SIG-M5 treated with dmso at 0.1 percent for 504 hours (cell line): Measurements from ENCODE around the gene CNIH3.
"Not testable (repeated sequence)": the region's sequence is repeated elsewhere in the genome, so short reads cannot be mapped to it uniquely, and the experiment has no call there.

Source experiments
- DNase-seq: peaks from one replicate; lab custom pipeline; 2025; ENCODE audit not compliant: unreplicated experiment; lab: John Stamatoyannopoulos, UW

The CNIH3 gene

DNA sequence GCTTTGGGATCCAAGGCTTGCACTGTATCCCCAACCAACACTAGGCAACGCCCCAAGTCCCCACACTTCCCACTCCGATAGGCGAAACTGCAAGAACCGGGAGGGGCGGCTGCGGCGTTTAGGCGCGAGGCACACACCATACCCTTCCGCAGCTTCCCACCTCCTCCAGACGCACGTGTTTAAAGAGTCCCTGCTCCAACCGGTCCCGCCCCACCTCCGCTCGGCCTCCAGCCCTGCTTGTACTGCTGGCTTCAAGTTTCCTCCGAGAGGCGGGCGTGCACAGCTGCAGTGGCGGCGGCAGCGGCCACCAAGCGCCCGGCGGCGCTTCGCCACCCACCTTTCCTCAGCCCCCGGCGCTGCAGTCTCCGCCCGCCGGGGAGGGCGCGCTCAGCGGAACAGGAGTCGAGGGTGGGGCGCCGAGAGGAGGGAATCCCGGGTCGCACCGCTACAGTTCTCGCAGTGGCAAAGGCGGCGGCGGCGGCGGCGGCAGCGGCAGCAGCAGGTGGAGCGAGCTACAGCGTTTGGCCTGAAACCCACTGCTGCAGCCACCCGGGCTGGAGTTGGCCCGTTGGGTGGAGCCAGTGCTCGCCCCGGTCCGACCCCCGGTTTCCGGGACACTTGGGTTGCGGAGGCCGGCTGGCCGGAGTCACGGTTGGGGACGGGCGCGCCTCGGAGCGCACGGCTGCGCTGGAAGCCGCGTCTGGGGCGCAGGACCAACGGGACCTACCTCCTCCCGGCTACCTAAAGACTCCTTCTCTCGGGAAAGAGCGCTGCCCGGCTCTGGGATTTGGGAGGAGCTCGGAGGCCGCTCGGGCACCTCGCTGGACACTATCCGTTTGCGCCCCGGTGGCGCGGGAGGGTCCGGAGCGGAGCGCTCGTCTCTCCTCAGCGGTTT is at the start of gene CNIH3:
CNIH3 (plus strand) TSS at position 457 of the 895 bp plus-strand sequence. CDS start 858 bp downstream, outside the sequence.
- DNase-seq = peak; percentile 51

DNA sequence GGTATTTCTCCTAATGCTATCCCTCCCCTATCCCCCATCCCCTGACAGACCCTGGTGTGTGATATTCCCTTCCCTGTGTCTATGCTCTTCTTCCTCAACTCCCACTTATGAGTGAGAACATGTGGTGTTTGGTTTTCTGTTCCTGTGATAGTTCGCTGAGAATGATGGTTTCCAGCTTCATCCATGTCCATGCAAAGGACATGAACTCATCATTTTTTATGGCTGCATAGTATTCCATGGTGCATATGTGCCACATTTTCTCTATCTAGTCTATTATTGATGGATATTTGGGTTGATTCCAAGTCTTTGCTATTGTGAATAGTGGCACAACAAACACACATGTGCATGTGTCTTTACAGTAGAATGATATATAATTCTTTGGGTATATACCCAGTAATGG is 49.6 kb upstream of the CNIH3 start:
- not testable (repeated sequence) for DNase-seq

DNA sequence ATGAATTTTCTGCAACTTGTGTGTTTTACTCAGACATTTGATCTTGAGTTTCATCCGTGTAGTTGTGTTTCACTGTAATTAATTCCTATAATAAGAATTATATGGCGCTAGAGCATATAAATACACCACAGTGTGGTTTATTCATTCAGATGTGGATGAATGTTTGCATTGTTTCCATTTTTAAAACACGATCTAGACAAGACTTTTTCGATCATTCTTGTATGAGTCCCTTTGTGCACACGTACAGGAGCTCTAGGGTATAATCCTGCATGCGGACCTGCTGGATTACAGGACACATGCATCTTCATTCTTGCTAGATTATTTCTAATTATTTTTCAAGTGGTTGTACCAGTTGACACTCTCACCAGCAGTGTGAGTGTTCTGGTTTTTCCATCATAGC is 46.8 kb upstream of the CNIH3 start:
- no peak for DNase-seq

DNA sequence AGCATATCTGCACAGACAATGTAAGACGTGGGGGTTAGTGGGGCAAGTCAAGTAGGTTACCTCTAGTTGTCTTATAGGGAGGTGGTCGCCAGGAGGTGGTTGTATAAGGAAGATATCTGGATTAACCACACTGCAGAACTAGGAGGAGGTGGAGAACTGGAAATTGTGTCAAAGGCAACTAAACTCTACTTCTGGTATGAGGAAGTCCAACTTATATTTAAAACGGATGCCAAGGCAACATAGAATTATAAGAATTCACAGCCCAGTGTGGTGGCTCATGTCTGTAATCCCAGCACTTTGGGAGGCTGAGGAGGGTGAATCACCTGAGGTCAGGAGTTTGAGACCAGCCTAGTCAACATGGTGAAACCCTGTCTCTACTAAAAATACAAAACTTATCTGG is 44.1 kb upstream of the CNIH3 start:
- not testable (repeated sequence) for DNase-seq

DNA sequence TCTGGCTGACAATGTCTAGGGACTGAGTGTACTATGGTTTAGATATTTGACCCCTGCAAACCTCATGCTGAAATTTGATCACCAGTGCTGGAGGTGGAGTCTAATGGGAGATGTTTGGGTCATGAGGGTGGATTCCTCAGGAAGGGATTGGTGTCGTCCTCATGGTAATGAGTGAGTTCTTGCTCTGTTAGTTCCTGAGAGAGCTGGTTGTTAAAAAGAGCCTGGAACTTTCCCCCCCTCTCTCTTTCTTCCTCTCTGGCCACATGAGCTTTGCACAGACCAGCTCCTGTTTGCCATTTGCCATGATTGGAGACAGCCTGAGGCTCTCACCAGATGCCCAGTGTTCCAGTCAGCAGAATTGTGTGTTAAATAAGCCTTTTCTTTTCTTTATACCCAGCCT is 36.6 kb upstream of the CNIH3 start:
- DNase-seq = no peak

DNA sequence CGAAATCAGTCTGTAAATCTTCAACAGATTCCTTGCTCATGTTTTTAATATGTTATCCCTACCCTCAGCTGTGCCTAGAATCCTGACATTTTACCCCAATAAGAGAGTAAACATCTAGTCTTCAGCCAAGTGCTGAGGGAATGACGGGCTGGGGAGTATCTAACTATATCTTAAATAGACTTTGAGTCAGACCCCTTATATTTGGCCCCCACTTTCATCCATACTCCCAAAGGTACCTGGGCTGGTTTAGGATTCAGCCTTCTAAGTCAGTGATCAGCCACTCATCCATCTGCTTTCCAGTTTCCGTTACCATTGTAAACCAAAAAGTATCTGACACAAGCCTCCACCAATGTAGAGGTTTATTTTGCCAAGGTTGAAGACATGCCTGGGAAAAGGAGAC is 36.1 kb upstream of the CNIH3 start:
- DNase-seq = no peak

DNA sequence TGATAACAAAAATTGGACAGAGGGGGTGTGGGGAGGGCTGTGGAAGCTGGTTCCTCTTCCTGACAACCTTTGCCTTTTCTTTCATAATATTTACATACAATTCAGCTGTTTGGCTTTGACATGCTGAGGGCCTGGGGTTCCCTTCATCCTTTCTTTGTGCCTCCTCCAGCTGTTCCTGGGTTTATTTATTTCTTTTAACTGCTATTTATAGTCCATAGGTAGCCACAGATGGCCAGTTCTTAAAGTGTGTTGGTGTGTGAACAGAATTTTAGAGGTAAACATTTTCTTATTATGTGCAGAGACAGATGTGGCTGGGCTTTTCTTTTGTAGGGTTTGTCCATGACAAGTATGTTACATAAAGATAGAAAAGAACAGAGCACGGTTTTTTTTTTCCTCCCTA is 34.1 kb upstream of the CNIH3 start:
- no peak for DNase-seq

DNA sequence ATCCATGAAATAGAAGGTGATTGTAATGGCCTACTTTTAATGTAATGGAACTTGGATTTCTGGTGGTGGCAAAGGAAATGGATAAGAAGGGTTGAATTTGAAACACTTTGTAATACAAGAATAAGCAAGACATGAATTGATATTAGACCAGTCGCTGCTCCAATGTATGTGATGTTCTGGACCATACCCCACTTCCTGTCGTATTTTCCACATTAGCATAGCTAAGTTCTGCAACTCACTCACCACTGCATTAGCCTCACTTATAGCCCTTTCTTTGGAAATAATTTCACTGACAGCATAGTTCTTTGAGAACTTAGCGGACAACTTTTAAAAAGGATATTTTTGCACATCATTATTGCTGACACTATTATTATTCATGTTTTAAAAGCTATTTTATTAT is 32.3 kb upstream of the CNIH3 start:
- no peak for DNase-seq

DNA sequence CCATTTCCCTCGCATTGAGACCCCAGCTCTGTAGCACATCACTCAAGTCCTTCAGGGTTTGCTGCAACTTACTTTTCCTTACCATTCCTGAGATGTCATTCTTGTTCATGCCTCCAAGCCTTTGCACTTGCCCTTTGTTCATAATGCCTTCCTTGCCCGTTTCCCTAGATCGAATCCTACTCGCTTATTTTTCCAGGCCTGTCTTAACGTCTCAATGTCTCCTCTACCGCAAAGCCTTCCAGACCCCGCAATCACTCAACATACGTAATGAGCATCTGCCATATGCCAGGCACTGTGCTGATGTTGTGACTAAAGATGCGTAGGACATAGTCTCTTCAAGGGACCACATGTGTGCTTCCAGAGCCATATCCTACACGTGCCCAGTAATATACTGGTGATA is 31.1 kb upstream of the CNIH3 start:
- no peak for DNase-seq

DNA sequence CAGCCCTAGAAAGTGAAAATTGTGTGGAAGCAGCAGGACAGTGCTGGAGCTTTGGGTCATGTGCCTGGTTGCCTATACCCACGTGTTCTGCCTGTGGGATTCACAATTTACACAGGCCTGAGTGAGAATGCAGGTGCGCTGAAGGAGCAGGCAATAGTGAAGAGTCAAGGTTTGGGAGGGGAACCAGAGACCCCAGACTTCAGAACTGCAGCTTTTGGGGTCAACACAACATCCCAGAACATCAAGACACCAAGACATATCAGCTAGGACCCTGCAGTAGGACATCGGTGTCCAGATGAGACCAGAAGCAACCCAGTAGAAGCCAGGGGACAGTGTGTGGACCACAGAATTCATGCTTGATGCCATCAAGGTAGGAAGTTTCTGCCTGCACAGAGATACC is 29.1 kb upstream of the CNIH3 start:
- no peak for DNase-seq

DNA sequence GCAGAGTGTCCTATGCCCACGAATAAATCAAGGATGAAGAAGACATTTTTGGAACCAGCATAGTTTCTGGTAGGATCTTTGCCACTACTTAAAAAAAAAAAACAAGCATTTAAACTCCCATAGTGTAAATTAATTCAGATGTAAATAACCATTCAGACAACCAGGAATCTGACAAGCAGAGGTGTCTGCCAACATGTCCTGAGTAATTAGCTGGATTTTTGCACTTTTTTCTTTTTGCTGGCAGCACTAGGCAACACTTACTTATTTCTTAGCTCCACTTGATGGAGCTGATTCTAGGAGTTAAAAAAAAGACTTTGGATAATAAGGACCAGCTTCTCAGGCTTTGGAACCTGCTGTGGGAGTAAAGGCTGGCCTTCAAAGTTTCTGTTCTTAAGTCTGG is 27.6 kb upstream of the CNIH3 start:
- no peak for DNase-seq

DNA sequence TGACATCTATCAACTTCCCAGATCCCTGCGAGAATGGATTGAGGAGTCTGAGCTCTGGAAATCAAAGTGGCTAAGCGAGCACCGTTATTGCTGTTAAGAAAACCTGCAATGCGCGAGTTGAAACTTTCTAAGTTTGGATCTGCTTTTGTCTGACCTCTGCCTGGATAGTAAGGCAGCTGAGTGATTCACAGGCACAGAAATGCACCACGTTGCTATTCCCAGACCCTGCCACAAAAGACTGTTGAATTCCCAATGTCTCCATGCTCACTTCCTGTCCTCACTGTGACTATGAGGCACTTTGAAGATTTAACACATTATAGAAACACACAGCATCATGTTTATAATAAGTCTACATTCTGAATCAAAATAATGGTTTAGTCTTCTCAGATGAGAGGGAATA is 27.1 kb upstream of the CNIH3 start:
- no peak for DNase-seq

DNA sequence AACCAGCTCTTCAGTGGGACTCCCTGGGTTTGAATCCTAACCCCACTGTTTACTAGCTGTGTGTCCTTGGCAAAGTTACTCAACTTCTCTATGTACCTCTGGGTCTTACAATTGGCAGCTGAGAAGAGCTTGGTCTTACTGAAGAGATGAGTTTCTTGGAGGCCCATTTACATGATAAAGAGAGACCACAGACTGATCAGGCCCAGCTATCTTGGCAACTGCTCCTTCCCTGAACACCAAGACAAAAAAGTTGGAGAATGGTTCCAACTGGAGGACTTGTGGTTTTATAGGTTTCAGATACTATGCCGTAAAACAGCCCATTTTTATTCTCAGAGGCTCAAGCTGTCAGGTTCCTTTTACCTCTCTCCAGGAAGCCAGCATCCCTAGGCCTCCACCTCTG is 24.8 kb upstream of the CNIH3 start:
- DNase-seq = no peak

DNA sequence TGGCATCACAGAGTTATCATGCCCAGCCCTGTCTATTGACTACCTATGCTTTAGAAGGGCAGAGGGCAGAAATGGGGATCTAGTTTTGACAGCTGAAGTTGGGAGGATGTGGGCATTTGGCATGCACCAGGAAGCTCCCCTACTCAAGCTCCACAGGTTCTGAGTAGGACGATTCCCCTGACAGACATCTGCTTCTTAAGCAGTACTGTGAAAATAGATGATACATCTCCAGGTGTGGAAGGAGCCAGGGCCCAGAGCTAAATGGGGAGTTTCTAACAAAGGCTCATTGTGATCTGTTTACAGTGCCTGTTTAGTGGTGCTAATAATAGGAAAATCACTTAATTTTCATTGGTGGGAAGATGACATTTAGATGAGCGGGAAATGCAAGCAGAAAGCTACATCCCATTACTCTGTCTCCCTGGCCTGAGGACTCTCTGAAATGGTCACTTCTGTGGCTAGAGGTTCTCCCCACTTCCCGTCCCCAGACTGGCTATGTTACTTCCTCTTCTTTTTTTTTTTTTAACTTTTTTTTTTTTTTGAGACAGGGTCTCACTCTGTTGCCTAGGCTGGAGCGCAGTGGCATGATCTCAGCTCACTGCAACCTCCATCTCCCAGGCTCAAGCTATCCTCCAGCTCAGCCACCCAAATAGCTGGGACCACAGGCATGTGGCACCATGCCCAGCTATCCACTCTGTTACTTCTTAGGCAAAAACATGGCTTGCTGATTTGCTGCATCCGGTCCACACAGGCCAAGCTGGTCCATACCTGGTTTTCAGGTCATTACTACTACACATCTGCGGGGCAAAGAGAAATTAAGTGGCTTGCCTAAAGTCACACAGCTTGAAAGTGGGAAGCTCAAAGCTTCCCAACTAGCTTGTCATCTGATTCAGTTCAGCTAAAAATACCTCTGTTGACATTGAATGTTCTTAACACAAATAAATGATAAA is 23.2 kb upstream of the CNIH3 start:
- DNase-seq = peak; percentile 26

DNA sequence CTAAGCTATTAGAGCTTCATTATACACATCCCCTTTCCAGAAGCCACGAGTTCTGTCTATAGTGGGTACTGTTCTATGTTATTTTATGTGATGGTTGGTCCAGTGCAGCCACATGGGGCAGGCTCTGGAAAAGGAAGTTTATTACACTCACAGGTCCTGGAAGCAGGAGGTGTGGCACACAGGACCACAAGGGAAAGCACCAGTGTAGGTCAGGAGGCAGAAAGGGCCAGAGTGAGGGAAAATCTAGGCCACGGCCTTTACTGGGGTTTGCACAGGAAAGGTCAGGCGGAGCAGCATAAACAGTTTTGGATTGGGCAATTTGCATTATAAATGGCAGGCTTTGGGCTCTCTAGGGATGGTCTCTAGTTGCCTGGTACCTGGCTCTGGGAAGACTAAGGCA is 21.8 kb upstream of the CNIH3 start:
- DNase-seq = no peak

DNA sequence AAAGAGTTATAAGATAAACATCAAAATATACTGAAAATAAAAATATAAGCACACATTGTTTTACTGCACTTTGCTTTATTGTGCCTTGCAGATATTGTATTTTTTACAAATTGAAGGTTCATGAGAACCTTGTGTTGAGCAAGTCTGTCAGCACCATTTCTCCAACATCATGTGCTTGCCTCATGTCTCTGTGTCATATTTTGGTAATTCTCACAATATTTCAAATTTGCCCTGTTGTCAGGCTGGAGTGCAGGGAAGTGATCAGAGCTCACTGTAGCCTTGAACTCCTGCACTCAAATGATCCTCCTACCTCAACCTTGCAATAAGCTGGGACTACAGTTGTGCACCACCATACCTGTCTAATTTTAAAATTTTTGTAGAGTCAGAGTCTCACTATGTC is 21.3 kb upstream of the CNIH3 start:
- no peak for DNase-seq

DNA sequence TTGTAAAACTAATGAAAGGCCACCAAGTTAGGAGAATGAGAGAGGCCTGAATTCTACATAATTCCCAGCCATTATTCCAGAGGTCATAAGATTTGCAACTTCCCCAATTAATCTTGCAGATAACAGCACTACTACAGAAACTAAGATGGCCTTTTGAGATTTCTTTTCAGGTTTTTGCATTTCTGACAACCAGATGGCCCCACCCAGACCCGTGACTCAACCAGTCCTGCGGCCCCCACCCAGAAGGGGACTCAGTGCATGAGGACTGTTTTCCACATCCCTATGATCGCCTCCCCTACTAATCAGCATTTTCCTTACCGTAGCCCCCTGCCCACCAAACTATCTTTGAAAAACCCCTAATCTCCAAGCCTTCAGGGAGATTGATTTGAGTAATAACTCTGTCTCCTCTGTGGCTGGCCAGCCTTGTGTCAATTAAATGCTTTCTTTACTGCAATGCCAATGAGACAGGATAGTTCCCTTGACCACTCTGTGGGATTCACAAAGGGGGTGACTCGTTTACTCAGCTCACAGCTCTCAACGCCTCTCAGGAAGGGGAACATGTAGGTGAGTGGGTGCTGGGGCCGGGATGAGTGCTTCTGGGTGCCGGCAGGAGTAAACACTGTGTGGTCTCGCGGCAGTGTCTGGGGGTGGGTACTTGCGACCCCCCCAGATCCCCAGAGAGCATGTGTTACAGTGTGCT is 10.5 kb upstream of the CNIH3 start:
- no peak for DNase-seq

DNA sequence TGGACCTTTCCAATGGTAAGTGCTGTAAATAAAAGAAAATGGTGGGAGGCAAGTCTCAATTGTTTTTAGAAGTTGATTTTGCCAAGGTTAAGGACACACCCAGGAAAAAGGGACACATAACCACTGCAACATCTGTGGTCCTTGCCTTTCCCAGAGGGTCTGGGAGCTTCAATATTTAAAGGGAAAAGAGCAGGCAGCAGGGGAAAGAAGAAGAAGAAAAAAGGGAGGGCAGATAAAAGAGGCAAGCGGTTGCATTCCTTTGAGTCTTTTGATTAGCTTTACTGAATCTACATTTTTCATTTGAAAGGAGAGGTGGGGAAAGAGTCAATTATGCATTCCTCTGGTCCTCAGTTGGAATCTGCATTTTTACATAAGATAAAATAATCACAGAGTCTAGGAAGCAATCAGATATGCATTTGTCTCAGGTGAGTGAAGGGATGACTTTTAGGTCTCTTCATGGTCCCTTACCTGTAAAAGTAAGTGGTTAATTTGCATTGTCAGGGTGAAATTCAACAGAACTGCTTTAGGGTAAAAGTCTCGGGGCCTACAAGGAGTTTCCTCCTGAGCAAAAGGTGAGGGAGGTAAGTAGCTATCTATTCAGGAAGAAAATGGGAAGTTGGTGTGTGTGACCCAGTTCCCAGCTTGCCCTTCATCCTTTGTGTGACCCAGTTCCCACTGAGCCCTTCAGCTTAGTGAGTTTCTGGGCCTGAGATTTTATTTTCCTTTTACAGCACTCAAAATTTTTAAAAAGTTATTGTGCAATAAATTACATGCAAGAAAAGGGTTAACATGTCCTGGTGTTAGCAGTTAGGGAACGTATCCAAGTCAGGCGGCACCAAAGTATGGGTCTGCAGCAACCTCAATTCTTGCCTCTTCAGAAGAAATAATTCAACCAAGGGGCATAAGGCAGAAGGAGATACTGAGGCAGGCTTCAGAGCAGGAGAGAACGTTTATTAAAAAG is 8.6 kb upstream of the CNIH3 start:
- no peak for DNase-seq

DNA sequence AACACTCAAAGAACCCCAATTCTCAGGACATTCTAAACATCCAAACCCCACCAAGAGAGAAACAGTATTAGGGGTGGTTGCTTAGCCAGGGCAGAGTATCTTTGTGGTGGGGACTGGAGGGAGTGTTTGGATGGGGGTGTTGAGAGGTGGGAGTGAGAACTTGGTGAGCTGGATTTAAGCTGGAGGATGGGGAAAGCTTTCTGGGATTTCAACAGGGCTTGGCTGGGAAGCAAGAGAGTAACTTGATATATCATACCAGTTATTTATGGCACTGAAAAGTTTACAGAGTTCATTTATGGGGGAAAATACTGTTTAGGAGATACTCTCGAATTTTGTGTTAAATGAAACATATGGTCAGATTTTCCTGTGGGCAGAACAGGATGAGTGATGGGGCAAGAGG is 6.8 kb upstream of the CNIH3 start:
- no peak for DNase-seq

DNA sequence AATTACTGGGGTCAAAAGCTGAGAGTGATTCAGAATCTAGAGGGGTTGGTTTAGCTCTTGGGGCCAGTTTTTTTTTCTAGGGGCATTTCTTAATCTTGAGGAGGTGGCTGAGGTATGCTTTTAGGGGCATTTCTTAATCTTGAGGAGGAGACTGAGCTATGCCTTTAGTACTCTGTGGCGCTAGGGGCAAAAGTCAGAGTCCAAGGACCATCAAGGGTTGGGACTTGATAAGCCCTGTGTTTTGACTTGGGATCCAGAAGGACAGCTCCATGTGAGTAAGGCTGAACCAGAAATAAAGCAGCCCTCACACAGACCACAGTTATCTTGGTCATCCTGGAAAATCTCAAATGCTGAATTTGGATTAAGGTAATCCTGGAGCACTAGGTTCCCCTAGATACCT is 3.9 kb upstream of the CNIH3 start:
- no peak for DNase-seq
